ENCODE data around the gene CEP89.

GRCh38 chr19:32936065-32936464 lies 35.7 kb downstream of the CEP89 start:
- TF ChIP-seq, protein P1, sequence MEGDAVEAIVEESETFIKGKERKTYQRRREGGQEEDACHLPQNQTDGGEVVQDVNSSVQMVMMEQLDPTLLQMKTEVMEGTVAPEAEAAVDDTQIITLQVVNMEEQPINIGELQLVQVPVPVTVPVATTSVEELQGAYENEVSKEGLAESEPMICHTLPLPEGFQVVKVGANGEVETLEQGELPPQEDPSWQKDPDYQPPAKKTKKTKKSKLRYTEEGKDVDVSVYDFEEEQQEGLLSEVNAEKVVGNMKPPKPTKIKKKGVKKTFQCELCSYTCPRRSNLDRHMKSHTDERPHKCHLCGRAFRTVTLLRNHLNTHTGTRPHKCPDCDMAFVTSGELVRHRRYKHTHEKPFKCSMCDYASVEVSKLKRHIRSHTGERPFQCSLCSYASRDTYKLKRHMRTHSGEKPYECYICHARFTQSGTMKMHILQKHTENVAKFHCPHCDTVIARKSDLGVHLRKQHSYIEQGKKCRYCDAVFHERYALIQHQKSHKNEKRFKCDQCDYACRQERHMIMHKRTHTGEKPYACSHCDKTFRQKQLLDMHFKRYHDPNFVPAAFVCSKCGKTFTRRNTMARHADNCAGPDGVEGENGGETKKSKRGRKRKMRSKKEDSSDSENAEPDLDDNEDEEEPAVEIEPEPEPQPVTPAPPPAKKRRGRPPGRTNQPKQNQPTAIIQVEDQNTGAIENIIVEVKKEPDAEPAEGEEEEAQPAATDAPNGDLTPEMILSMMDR (IDR thresholded peaks at IDR 0.05; ENCODE audit: low read length), result no peak
- no peak for TF ChIP-seq EZH2 (IDR thresholded peaks at IDR 0.05; ENCODE audit: borderline replicate concordance, low read length)
